A549 (cell line): ENCODE results near the gene THTPA.

Experiments used
- NPAS2 ChIP-seq: fragments of 250-450 bp; sonication (Bioruptor Pico); IDR thresholded peaks from 2 replicates; pipeline ENCODE4 v1.8.0; 2022; ENCODE audit warnings: mild to moderate bottlenecking, moderate library complexity, borderline replicate concordance
- POLR2A ChIP-seq: IDR thresholded peaks from 2 replicates; pipeline ENCODE4 v1.6.1; 2012; ENCODE audit warnings: mild to moderate bottlenecking, low read length
- RCOR1 ChIP-seq: fragments of 150-350 bp; IDR thresholded peaks from 2 replicates; pipeline ENCODE4 v1.6.1; 2014; ENCODE audit warnings: antibody characterized with exemption, low read length, low read depth
- RFX5 ChIP-seq: fragments of 450-650 bp; IDR thresholded peaks from 2 replicates; pipeline ENCODE4 v1.7.1; 2014; ENCODE audit warnings: antibody characterized with exemption, mild to moderate bottlenecking, moderate library complexity
- TFCP2L1 ChIP-seq: fragments of 250-450 bp; sonication (Bioruptor Pico); IDR thresholded peaks from 2 replicates; pipeline ENCODE4 v1.5.0; 2021; ENCODE audit warnings: mild to moderate bottlenecking
- TP53 ChIP-seq: fragments of 250-450 bp; sonication (Bioruptor Pico); IDR thresholded peaks from 2 replicates; pipeline ENCODE4 v1.5.0; 2021; ENCODE audit warnings: mild to moderate bottlenecking, moderate library complexity
- ZFP36 ChIP-seq: fragments of 450-650 bp; IDR thresholded peaks from 2 replicates; pipeline ENCODE4 v1.6.1; 2014; ENCODE audit warnings: borderline replicate concordance; ENCODE audit not compliant: partially characterized antibody
- TF ChIP-seq, protein P1 (sequence below): fragments of >200 bp; sonication (Bioruptor Twin); formaldehyde crosslinking; IDR thresholded peaks from 3 replicates; pipeline ENCODE4 v1.5.1; 2016
- TF ChIP-seq, protein P2 (sequence below): IDR thresholded peaks from 2 replicates; pipeline ENCODE4 v1.6.1; 2012

GRCh38 chr14:23521785-23522640 lies 34.1 kb upstream of the THTPA start:
- TF ChIP-seq, protein P1, sequence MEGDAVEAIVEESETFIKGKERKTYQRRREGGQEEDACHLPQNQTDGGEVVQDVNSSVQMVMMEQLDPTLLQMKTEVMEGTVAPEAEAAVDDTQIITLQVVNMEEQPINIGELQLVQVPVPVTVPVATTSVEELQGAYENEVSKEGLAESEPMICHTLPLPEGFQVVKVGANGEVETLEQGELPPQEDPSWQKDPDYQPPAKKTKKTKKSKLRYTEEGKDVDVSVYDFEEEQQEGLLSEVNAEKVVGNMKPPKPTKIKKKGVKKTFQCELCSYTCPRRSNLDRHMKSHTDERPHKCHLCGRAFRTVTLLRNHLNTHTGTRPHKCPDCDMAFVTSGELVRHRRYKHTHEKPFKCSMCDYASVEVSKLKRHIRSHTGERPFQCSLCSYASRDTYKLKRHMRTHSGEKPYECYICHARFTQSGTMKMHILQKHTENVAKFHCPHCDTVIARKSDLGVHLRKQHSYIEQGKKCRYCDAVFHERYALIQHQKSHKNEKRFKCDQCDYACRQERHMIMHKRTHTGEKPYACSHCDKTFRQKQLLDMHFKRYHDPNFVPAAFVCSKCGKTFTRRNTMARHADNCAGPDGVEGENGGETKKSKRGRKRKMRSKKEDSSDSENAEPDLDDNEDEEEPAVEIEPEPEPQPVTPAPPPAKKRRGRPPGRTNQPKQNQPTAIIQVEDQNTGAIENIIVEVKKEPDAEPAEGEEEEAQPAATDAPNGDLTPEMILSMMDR: no peak
- TF ChIP-seq POLR2A (no peak), TFCP2L1 (CRISPR knock-in tag) (no peak), ZFP36 (no peak), RFX5 (no peak), TP53 (CRISPR knock-in tag) (no peak), RCOR1 (no peak), NPAS2 (CRISPR knock-in tag) (no peak)
- TF ChIP-seq, protein P2, sequence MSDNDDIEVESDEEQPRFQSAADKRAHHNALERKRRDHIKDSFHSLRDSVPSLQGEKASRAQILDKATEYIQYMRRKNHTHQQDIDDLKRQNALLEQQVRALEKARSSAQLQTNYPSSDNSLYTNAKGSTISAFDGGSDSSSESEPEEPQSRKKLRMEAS: no peak
